H9 (cell line): ENCODE results near the gene JAG1. TPM values are rescaled to one million over a fixed set of nuclear protein-coding genes. Genes with fewer than 3 reads are reported as not detected.

Experiments used
- DNase-seq: peaks from one replicate; pipeline ENCODE4 v3.0.0-alpha.2; 2017
- H2AFZ ChIP-seq: one replicate; pipeline ENCODE4 v1.6.1; 2013; ENCODE audit warnings: mild to moderate bottlenecking, low read length, control low read depth, moderate library complexity
- H2AK5ac ChIP-seq: 2 replicates; pipeline ENCODE4 v1.6.1; 2013; ENCODE audit warnings: low read length, control low read depth, mixed read lengths; ENCODE audit not compliant: insufficient read length
- H2BK120ac ChIP-seq: one replicate; pipeline ENCODE4 v1.6.1; 2013; ENCODE audit warnings: low read depth, mild to moderate bottlenecking, low read length, control low read depth, inconsistent platforms; ENCODE audit not compliant: poor library complexity, severe bottlenecking
- H2BK12ac ChIP-seq: 2 replicates; pipeline ENCODE4 v1.6.1; 2013; ENCODE audit warnings: low read length, control low read depth, mixed read lengths, low read depth; ENCODE audit not compliant: insufficient read length
- H2BK15ac ChIP-seq: 2 replicates; pipeline ENCODE4 v1.6.1; 2013; ENCODE audit warnings: low read depth, low read length, control low read depth
- H2BK20ac ChIP-seq: one replicate; pipeline ENCODE4 v1.6.1; 2013; ENCODE audit warnings: low read depth, mild to moderate bottlenecking, low read length, control low read depth, inconsistent platforms; ENCODE audit not compliant: poor library complexity, severe bottlenecking
- H2BK5ac ChIP-seq: 2 replicates; pipeline ENCODE4 v1.6.1; 2013; ENCODE audit warnings: low read length, control low read depth, mixed read lengths; ENCODE audit not compliant: insufficient read length
- H3K14ac ChIP-seq: 2 replicates; pipeline ENCODE4 v1.6.1; 2013; ENCODE audit warnings: low read length, control low read depth; ENCODE audit not compliant: insufficient read depth
- H3K18ac ChIP-seq: 2 replicates; pipeline ENCODE4 v1.6.1; 2013; ENCODE audit warnings: low read depth, mild to moderate bottlenecking, mixed read lengths, low read length, control low read depth; ENCODE audit not compliant: insufficient read length
- H3K23ac ChIP-seq: 2 replicates; pipeline ENCODE4 v1.6.1; 2013; ENCODE audit warnings: low read length, control low read depth, mixed read lengths, low read depth; ENCODE audit not compliant: insufficient read length
- H3K23me2 ChIP-seq: 2 replicates; pipeline ENCODE4 v1.6.1; 2013; ENCODE audit warnings: low read depth, mild to moderate bottlenecking, mixed read lengths, low read length, control low read depth; ENCODE audit not compliant: insufficient read length, poor library complexity, severe bottlenecking
- H3K27ac ChIP-seq: 2 replicates; pipeline ENCODE4 v1.5.1; 2013; ENCODE audit warnings: low read length, control low read depth, mixed read lengths, low read depth; ENCODE audit not compliant: insufficient read length
- H3K27me3 ChIP-seq: 2 replicates; pipeline ENCODE4 v1.6.1; 2013; ENCODE audit warnings: low read length, control low read depth, inconsistent platforms; ENCODE audit not compliant: insufficient read depth
- H3K4ac ChIP-seq: 2 replicates; pipeline ENCODE4 v1.6.1; 2013; ENCODE audit warnings: low read depth, mild to moderate bottlenecking, control low read depth, inconsistent platforms, low read length, moderate library complexity
- H3K4me1 ChIP-seq: 2 replicates; pipeline ENCODE4 v1.6.1; 2013; ENCODE audit warnings: low read length, control low read depth, inconsistent platforms; ENCODE audit not compliant: insufficient read depth
- H3K4me2 ChIP-seq: 2 replicates; pipeline ENCODE4 v1.6.1; 2013; ENCODE audit warnings: low read length, control low read depth, mixed read lengths; ENCODE audit not compliant: insufficient read length, insufficient read depth
- H3K56ac ChIP-seq: 2 replicates; pipeline ENCODE4 v1.6.1; 2013; ENCODE audit warnings: low read depth, mild to moderate bottlenecking, mixed read lengths, low read length, control low read depth; ENCODE audit not compliant: insufficient read length
- H3K79me1 ChIP-seq: 2 replicates; pipeline ENCODE4 v1.6.1; 2013; ENCODE audit warnings: low read depth, mild to moderate bottlenecking, moderate library complexity, low read length, control low read depth, inconsistent platforms; ENCODE audit not compliant: insufficient read depth, poor library complexity, severe bottlenecking
- H3K79me2 ChIP-seq: 2 replicates; pipeline ENCODE4 v1.6.1; 2013; ENCODE audit warnings: low read length, control low read depth, inconsistent platforms; ENCODE audit not compliant: insufficient read depth
- H3K9ac ChIP-seq: 2 replicates; pipeline ENCODE4 v1.6.1; 2013; ENCODE audit warnings: low read length, control low read depth, mixed read lengths; ENCODE audit not compliant: insufficient read length; ENCODE audit errors: extremely low read depth
- H3K9me3 ChIP-seq: one replicate; pipeline ENCODE4 v1.6.1; 2013; ENCODE audit warnings: low read depth, low read length, inconsistent platforms; ENCODE audit not compliant: control insufficient read depth
- H3T11ph ChIP-seq: one replicate; pipeline ENCODE4 v1.6.1; 2013; ENCODE audit warnings: mild to moderate bottlenecking, low read length, control low read depth, inconsistent platforms
- H4K20me1 ChIP-seq: one replicate; pipeline ENCODE4 v1.6.1; 2013; ENCODE audit not compliant: control insufficient read depth, insufficient read length, insufficient read depth
- H4K5ac ChIP-seq: 2 replicates; pipeline ENCODE4 v1.6.1; 2013; ENCODE audit warnings: low read depth, mild to moderate bottlenecking, mixed read lengths, low read length, control low read depth; ENCODE audit not compliant: insufficient read length
- H4K8ac ChIP-seq: replicated peaks from 2 replicates; pipeline ENCODE4 v1.6.1; 2013; ENCODE audit warnings: low read length, control low read depth, mixed read lengths, low read depth; ENCODE audit not compliant: insufficient read length
- H4K91ac ChIP-seq: 2 replicates; pipeline ENCODE4 v1.6.1; 2013; ENCODE audit warnings: low read depth, mild to moderate bottlenecking, moderate library complexity, mixed read lengths, low read length, control low read depth; ENCODE audit not compliant: insufficient read length
- H3K27ac Mint-ChIP-seq, 3 experiments: 2 replicates in 2 of 3; 3 replicates in 1 of 3; pipeline ENCODE4 v1.8.0; 2020 to 2021; ENCODE audit warnings: mixed read lengths in 3 of 3, mild to moderate bottlenecking in 1 of 3, moderate library complexity in 1 of 3
- H3K27me3 Mint-ChIP-seq: 2 replicates; pipeline ENCODE4 v1.8.0; 2021; ENCODE audit warnings: low read depth, mild to moderate bottlenecking, moderate library complexity, mixed read lengths
- H3K36me3 Mint-ChIP-seq, 3 experiments: 2 replicates in 2 of 3; 3 replicates in 1 of 3; pipeline ENCODE4 v1.8.0; 2020 to 2021; ENCODE audit warnings: low read depth in 3 of 3, mixed read lengths in 3 of 3; ENCODE audit not compliant: insufficient read depth in 1 of 3
- H3K4me1 Mint-ChIP-seq, 2 experiments: 2 replicates each; pipeline ENCODE4 v1.8.0; 2020; ENCODE audit warnings: mixed read lengths in 2 of 2
- H3K4me3 Mint-ChIP-seq, 2 experiments: 2 replicates in 1 of 2; 3 replicates in 1 of 2; pipeline ENCODE4 v1.8.0; 2020 to 2021; ENCODE audit warnings: mild to moderate bottlenecking in 2 of 2, mixed read lengths in 2 of 2, moderate library complexity in 1 of 2
- H3K9me3 Mint-ChIP-seq, 2 experiments: 2 replicates in 1 of 2; 3 replicates in 1 of 2; pipeline ENCODE4 v1.8.0; 2020; ENCODE audit warnings: mild to moderate bottlenecking in 2 of 2, mixed read lengths in 2 of 2, moderate library complexity in 1 of 2
- CTCF ChIP-seq: fragments of 200-600 bp; sonication (generic); conservative IDR thresholded peaks from 3 replicates; pipeline ENCODE4 v1.8.0; 2021; ENCODE audit warnings: antibody characterized with exemption, mild to moderate bottlenecking
- WGBS: extraction: QIAGEN DNeasy Blood & Tissue Kit; methylation state at CpG from one replicate; pipeline ENCODE4 v1.1.7; 2013; ENCODE audit warnings: missing lambda C conversion rate, low lambda C conversion rate, mixed read lengths; ENCODE audit not compliant: insufficient read length; ENCODE audit errors: extremely low coverage; 5-methylcytosine and 5-hydroxymethylcytosine counted together
- total RNA-seq: library from RNA; stranded (reverse); gene quantifications from 2 replicates; pipeline ENCODE4 v1.2.1, GENCODE V29; 2021

Gene JAG1
- total RNA-seq, 1 experiment from 2014 or later, result 58.1 TPM

- Histone ChIP-seq H3K56ac (no peak overlapping the region), H3T11ph (no peak overlapping the region), H3K23ac (no peak overlapping the region), H2AFZ (no peak overlapping the region), H3K4ac (no peak overlapping the region), H3K14ac (no peak overlapping the region), H2BK15ac (no peak overlapping the region), H3K4me2 (no peak overlapping the region), H3K27me3 (no peaks in the 10 kb centered on the region), H2BK120ac (no peak overlapping the region), H3K23me2 (no peaks in the 10 kb centered on the region), H2BK5ac (no peak overlapping the region), H3K9me3 (no peaks in the 10 kb centered on the region), H3K27ac (no peak overlapping the region), H3K79me2 (no peaks in the 10 kb centered on the region), H3K9ac (no peak overlapping the region), H3K4me1 (peaks cover 6% of the 10 kb centered on the region; the same call in 1 of the 2 replicates), H3K18ac (no peak overlapping the region), H3K79me1 (no peaks in the 10 kb centered on the region), H2AK5ac (no peak overlapping the region), H4K20me1 (no peaks in the 10 kb centered on the region), H4K91ac (no peak overlapping the region), H4K8ac (no peak overlapping the region), H2BK20ac (no peak overlapping the region), H4K5ac (no peak overlapping the region), H2BK12ac (no peak overlapping the region)
- Mint-ChIP-seq H3K36me3 (peaks cover 56 to 87% (median 74%) of the 10 kb centered on the region in 3 experiments), H3K9me3 (no peaks in the 10 kb centered on the region), H3K4me1 (peaks cover 34 to 44% of the 10 kb centered on the region in 2 experiments), H3K27ac (no peak overlapping the region; a peak in 1 of 7 replicates), H3K27me3 (no peaks in the 10 kb centered on the region; the same call in none of the 2 replicates), H3K4me3 (no peak overlapping the region)
- TF ChIP-seq CTCF, result no peak
- no peak for DNase-seq
- no CpG with 5 or more reads among the region's 12 CpGs for WGBS
Measured at GRCh38 chr20:10640897-10641296, 32.9 kb downstream of the JAG1 start.
